ENCODE results near the gene WWP2. TPM values are rescaled to one million over a fixed set of nuclear protein-coding genes. Genes with fewer than 3 reads are reported as not detected.

WWP2 gene
- total RNA-seq, 1 experiment from 2014 or later = 22.8 TPM

GRCh38 chr16:69918241-69918640 is 156.1 kb downstream of the WWP2 start:
- Histone ChIP-seq H3K27ac (ENCODE audit: low read length) (no peak overlapping the region), H3K9me3 (ENCODE audit: control insufficient read depth, insufficient read depth, low read depth, low read length) (no peaks in the 10 kb centered on the region), H3K36me3 (ENCODE audit: control insufficient read depth, insufficient read depth, low read length) (no peaks in the 10 kb centered on the region), H3K4me3 (ENCODE audit: low read depth in 2 of 2, low read length in 2 of 2) (no peak overlapping the region), H3K27me3 (ENCODE audit: control insufficient read depth, insufficient read depth, low read length) (no peaks in the 10 kb centered on the region), H3K4me1 (ENCODE audit: control insufficient read depth, insufficient read depth, low read length) (peaks cover 7% of the 10 kb centered on the region)
- in situ Hi-C loops (cut with HindIII; ENCODE audit: low pct_unique_long_range_greater_than_20kb, low sequenced_read_pairs) (no loop called here), intact Hi-C loops (cut with micrococcal nuclease; ENCODE audit: unreplicated experiment) (no loop called here)
- no TSS peak for BruUV-seq (replicated peaks)
- ChIA-PET POLR2A (no interaction called here), CTCF (no interaction called here)
- TF ChIP-seq POLR2AphosphoS5 (IDR thresholded peaks at IDR 0.05; ENCODE audit: low read depth, low read length) (no peak), REST (IDR thresholded peaks at IDR 0.05; ENCODE audit: insufficient read depth in 1 of 2, low read depth in 2 of 2, low read length in 1 of 2) (no peak), SIN3A (IDR thresholded peaks at IDR 0.05; ENCODE audit: borderline replicate concordance, insufficient read depth, low read depth, low read length) (no peak), CTCF (IDR thresholded peaks at IDR 0.05) (no peak), TCF7L2 (IDR thresholded peaks at IDR 0.05; ENCODE audit: low read depth, low read length) (no peak)
- DNase-seq (ENCODE audit: low read depth, low spot score) (no peak), ATAC-seq (no peak)

GRCh38 chr16:69921127-69921526 is 159.0 kb downstream of the WWP2 start:
- no peak for DNase-seq (ENCODE audit: low read depth, low spot score)
- Histone ChIP-seq H3K9me3 (ENCODE audit: control insufficient read depth, insufficient read depth, low read depth, low read length) (no peaks in the 10 kb centered on the region), H3K4me3 (ENCODE audit: low read depth in 2 of 2, low read length in 2 of 2) (no peak overlapping the region), H3K27me3 (ENCODE audit: control insufficient read depth, insufficient read depth, low read length) (no peaks in the 10 kb centered on the region), H3K4me1 (ENCODE audit: control insufficient read depth, insufficient read depth, low read length) (peaks cover 7% of the 10 kb centered on the region), H3K27ac (ENCODE audit: low read length) (no peak overlapping the region), H3K36me3 (ENCODE audit: control insufficient read depth, insufficient read depth, low read length) (no peaks in the 10 kb centered on the region)
- CTCF ChIA-PET = no interaction called here
- TF ChIP-seq TCF7L2 (IDR thresholded peaks at IDR 0.05; ENCODE audit: low read depth, low read length) (no peak), SIN3A (IDR thresholded peaks at IDR 0.05; ENCODE audit: borderline replicate concordance, insufficient read depth, low read depth, low read length) (no peak), CTCF (IDR thresholded peaks at IDR 0.05) (no peak), POLR2AphosphoS5 (IDR thresholded peaks at IDR 0.05; ENCODE audit: low read depth, low read length) (no peak), REST (IDR thresholded peaks at IDR 0.05; ENCODE audit: insufficient read depth in 1 of 2, low read depth in 2 of 2, low read length in 1 of 2) (no peak)
- no TSS peak for BruUV-seq (replicated peaks)
- POLR2A ChIA-PET = no interaction called here
- intact Hi-C loops (cut with micrococcal nuclease; ENCODE audit: unreplicated experiment) = no loop called here
- in situ Hi-C loops (cut with HindIII; ENCODE audit: low pct_unique_long_range_greater_than_20kb, low sequenced_read_pairs) = no loop called here
- ATAC-seq = no peak
